HG03045 (cell line): ENCODE measurements around the gene CYP4A22.
"Not testable (repeated sequence)": the region's sequence is repeated elsewhere in the genome, so short reads cannot be mapped to it uniquely, and the experiment has no call there.

Experiments used
- ATAC-seq: cut with Tn5 transposase; IDR thresholded peaks from one replicate; pipeline ENCODE4 v1.9.1; 2021; ENCODE audit warnings: mild to moderate bottlenecking, moderate library complexity; ENCODE audit not compliant: unreplicated experiment

The CYP4A22 gene

GRCh38 chr1:47137198-47137597 is at the start of gene CYP4A22:
CYP4A22 (plus strand) TSS chr1:47137441; CDS start chr1:47137486, 45 bp downstream.
- no peak for ATAC-seq

GRCh38 chr1:47089356-47089755 is 47.9 kb upstream of the CYP4A22 start:
- ATAC-seq: not testable (repeated sequence)

- not testable (repeated sequence) for ATAC-seq
Observed at GRCh38 chr1:47091476-47091875, 45.8 kb upstream of the CYP4A22 start.

GRCh38 chr1:47104816-47105215 is 32.4 kb upstream of the CYP4A22 start:
- ATAC-seq: no peak

GRCh38 chr1:47106792-47107191 is 30.4 kb upstream of the CYP4A22 start:
- ATAC-seq: no peak

GRCh38 chr1:47107851-47108574 is 29.2 kb upstream of the CYP4A22 start:
- ATAC-seq: not testable (repeated sequence)

GRCh38 chr1:47109482-47109881 is 27.8 kb upstream of the CYP4A22 start:
- ATAC-seq: not testable (repeated sequence)

GRCh38 chr1:47113178-47113577 is 24.1 kb upstream of the CYP4A22 start:
- ATAC-seq: no peak

- not testable (repeated sequence) for ATAC-seq
Observed at GRCh38 chr1:47121039-47121438, 16.2 kb upstream of the CYP4A22 start.

- not testable (repeated sequence) for ATAC-seq
Observed at GRCh38 chr1:47124834-47125233, 12.4 kb upstream of the CYP4A22 start.

GRCh38 chr1:47126997-47127396 is 10.2 kb upstream of the CYP4A22 start:
- not testable (repeated sequence) for ATAC-seq

- ATAC-seq: no peak
Observed at GRCh38 chr1:47128221-47128620, 9.0 kb upstream of the CYP4A22 start.

GRCh38 chr1:47128854-47129253 is 8.4 kb upstream of the CYP4A22 start:
- ATAC-seq: not testable (repeated sequence)

- not testable (repeated sequence) for ATAC-seq
Observed at GRCh38 chr1:47129489-47130230, 7.6 kb upstream of the CYP4A22 start.

- ATAC-seq: not testable (repeated sequence)
Observed at GRCh38 chr1:47132665-47133064, 4.6 kb upstream of the CYP4A22 start.

GRCh38 chr1:47137925-47138615 is 829 bp downstream of the CYP4A22 start:
- no peak for ATAC-seq

- ATAC-seq: not testable (repeated sequence)
Observed at GRCh38 chr1:47140358-47140757, 3.1 kb downstream of the CYP4A22 start.

- not testable (repeated sequence) for ATAC-seq
Observed at GRCh38 chr1:47143654-47144053, 6.4 kb downstream of the CYP4A22 start.

GRCh38 chr1:47146495-47146894 is 9.3 kb downstream of the CYP4A22 start:
- not testable (repeated sequence) for ATAC-seq

- ATAC-seq: no peak
Observed at GRCh38 chr1:47147047-47147785, 10.0 kb downstream of the CYP4A22 start.

- ATAC-seq: not testable (repeated sequence)
Observed at GRCh38 chr1:47149162-47149561, 11.9 kb downstream of the CYP4A22 start.
